Trophoblast cell (in vitro differentiated cells and primary cell): ENCODE measurements around the gene PLCH1.

Source experiments
- DNase-seq, 2 donors: peaks; one replicate each; pipeline ENCODE4 v3.0.0-alpha.2; 2016
- H2AFZ ChIP-seq: 2 replicates; pipeline ENCODE4 v1.6.1; 2013; ENCODE audit warnings: low read length, moderate library complexity, mild to moderate bottlenecking; ENCODE audit not compliant: insufficient read depth, poor library complexity
- H2AK5ac ChIP-seq: 2 replicates; pipeline ENCODE4 v1.6.1; 2013; ENCODE audit warnings: mild to moderate bottlenecking, low read length
- H2BK120ac ChIP-seq: 2 replicates; pipeline ENCODE4 v1.6.1; 2013; ENCODE audit warnings: low read length, mild to moderate bottlenecking, moderate library complexity; ENCODE audit not compliant: insufficient read depth, poor library complexity
- H2BK12ac ChIP-seq: 2 replicates; pipeline ENCODE4 v1.6.1; 2013; ENCODE audit warnings: mild to moderate bottlenecking, low read length, moderate library complexity
- H2BK5ac ChIP-seq: 2 replicates; pipeline ENCODE4 v1.6.1; 2013; ENCODE audit warnings: low read length, low read depth, moderate library complexity, mild to moderate bottlenecking; ENCODE audit not compliant: poor library complexity
- H3K14ac ChIP-seq: 2 replicates; pipeline ENCODE4 v1.6.1; 2013; ENCODE audit warnings: mild to moderate bottlenecking, low read length
- H3K18ac ChIP-seq: 2 replicates; pipeline ENCODE4 v1.6.1; 2013; ENCODE audit warnings: mild to moderate bottlenecking, low read length
- H3K23ac ChIP-seq: 2 replicates; pipeline ENCODE4 v1.6.1; 2013; ENCODE audit warnings: low read length
- H3K27ac ChIP-seq: 2 replicates; pipeline ENCODE4 v1.5.1; 2013; ENCODE audit warnings: low read depth, mild to moderate bottlenecking, inconsistent platforms, low read length, moderate library complexity
- H3K27me3 ChIP-seq: 2 replicates; pipeline ENCODE4 v1.6.1; 2013; ENCODE audit warnings: inconsistent platforms, mild to moderate bottlenecking, low read length, moderate library complexity; ENCODE audit not compliant: insufficient read depth
- H3K36me3 ChIP-seq, 2 experiments: 1 replicate in 1 of 2; 2 replicates in 1 of 2; pipeline ENCODE4 v1.6.1; 2013; ENCODE audit warnings: low read length in 2 of 2, mild to moderate bottlenecking in 2 of 2, moderate library complexity in 1 of 2; ENCODE audit not compliant: insufficient read depth in 2 of 2, control insufficient read depth in 1 of 2
- H3K4ac ChIP-seq: 2 replicates; pipeline ENCODE4 v1.6.1; 2013; ENCODE audit warnings: low read depth, mild to moderate bottlenecking, low read length, moderate library complexity
- H3K4me1 ChIP-seq, 2 experiments: 1 replicate in 1 of 2; 2 replicates in 1 of 2; pipeline ENCODE4 v1.6.1; 2013; ENCODE audit warnings: low read length in 2 of 2, mild to moderate bottlenecking in 2 of 2, moderate library complexity in 1 of 2; ENCODE audit not compliant: insufficient read depth in 2 of 2, control insufficient read depth in 1 of 2
- H3K4me2 ChIP-seq: 2 replicates; pipeline ENCODE4 v1.6.1; 2013; ENCODE audit warnings: inconsistent platforms, mild to moderate bottlenecking, low read length, moderate library complexity
- H3K4me3 ChIP-seq: 2 replicates; pipeline ENCODE4 v1.5.1; 2013; ENCODE audit warnings: mild to moderate bottlenecking, low read depth, low read length, inconsistent platforms
- H3K79me1 ChIP-seq: one replicate; pipeline ENCODE4 v1.6.1; 2013; ENCODE audit warnings: low read length
- H3K79me2 ChIP-seq: 2 replicates; pipeline ENCODE4 v1.6.1; 2013; ENCODE audit warnings: low read length, mild to moderate bottlenecking; ENCODE audit not compliant: control insufficient read depth, insufficient read depth, poor library complexity
- H3K9ac ChIP-seq: 2 replicates; pipeline ENCODE4 v1.6.1; 2013; ENCODE audit warnings: mild to moderate bottlenecking, low read length
- H3K9me3 ChIP-seq: 2 replicates; pipeline ENCODE4 v1.6.1; 2013; ENCODE audit warnings: low read depth, mild to moderate bottlenecking, control low read depth, inconsistent platforms, low read length; ENCODE audit not compliant: insufficient read depth
- H4K12ac ChIP-seq: 2 replicates; pipeline ENCODE4 v1.6.1; 2013; ENCODE audit warnings: low read depth, mild to moderate bottlenecking, low read length, moderate library complexity
- H4K8ac ChIP-seq: 2 replicates; pipeline ENCODE4 v1.6.1; 2013; ENCODE audit warnings: low read depth, mild to moderate bottlenecking, low read length, moderate library complexity
- H4K91ac ChIP-seq: one replicate; pipeline ENCODE4 v1.6.1; 2013; ENCODE audit warnings: low read depth, mild to moderate bottlenecking, low read length, moderate library complexity
- WGBS: extraction: QIAGEN DNeasy Blood & Tissue Kit; methylation state at CpG from one replicate; pipeline ENCODE4 v1.1.7; 2013; ENCODE audit warnings: missing lambda C conversion rate; ENCODE audit not compliant: insufficient read length, insufficient coverage; ENCODE audit errors: extremely low coverage; 5-methylcytosine and 5-hydroxymethylcytosine counted together

The PLCH1 gene

DNA sequence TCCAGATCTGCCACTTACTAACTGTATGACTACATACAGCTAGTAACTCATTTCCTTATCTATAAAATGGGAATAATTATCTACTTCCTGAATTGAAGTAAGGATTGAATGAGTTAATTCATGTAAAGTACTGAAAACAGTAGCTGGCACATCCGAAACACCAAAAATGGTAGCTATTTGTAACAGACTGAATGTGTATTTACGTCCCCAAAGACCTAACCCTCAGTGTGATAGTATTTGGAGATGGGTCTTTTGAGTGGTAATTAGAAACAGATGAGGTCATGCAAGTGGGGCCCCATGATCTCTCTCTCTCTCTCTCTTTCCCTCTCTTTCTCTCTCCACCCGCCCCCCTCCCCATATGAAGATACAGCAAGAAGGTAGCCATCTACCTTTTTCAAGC is 146.2 kb downstream of the PLCH1 start:
- no peak overlapping the region for H2BK12ac ChIP-seq
- WGBS = no CpG with 5 or more reads among the region's 3 CpGs
- no peak overlapping the region for H2AK5ac ChIP-seq
- no peak overlapping the region for H4K91ac ChIP-seq
- H3K4me2 ChIP-seq = no peak overlapping the region
- no peak overlapping the region for H3K4me3 ChIP-seq
- H4K8ac ChIP-seq = no peak overlapping the region
- no peaks in the 10 kb centered on the region for H3K27me3 ChIP-seq
- H3K79me2 ChIP-seq = peaks cover 4% of the 10 kb centered on the region
- no peak overlapping the region for H3K9ac ChIP-seq
- peaks cover 6 to 10% of the 10 kb centered on the region in 2 experiments for H3K4me1 ChIP-seq
- no peak overlapping the region for H3K18ac ChIP-seq
- H2BK5ac ChIP-seq = no peak overlapping the region
- H2BK120ac ChIP-seq = no peak overlapping the region
- no peak overlapping the region for H3K23ac ChIP-seq
- no peak overlapping the region for H3K4ac ChIP-seq
- H3K14ac ChIP-seq = no peak overlapping the region
- no peaks in the 10 kb centered on the region for H3K36me3 ChIP-seq
- DNase-seq = no peak
- H3K79me1 ChIP-seq = peaks cover 7% of the 10 kb centered on the region
- H2AFZ ChIP-seq = no peak overlapping the region
- no peaks in the 10 kb centered on the region for H3K9me3 ChIP-seq
- no peak overlapping the region for H3K27ac ChIP-seq
- no peak overlapping the region for H4K12ac ChIP-seq

DNA sequence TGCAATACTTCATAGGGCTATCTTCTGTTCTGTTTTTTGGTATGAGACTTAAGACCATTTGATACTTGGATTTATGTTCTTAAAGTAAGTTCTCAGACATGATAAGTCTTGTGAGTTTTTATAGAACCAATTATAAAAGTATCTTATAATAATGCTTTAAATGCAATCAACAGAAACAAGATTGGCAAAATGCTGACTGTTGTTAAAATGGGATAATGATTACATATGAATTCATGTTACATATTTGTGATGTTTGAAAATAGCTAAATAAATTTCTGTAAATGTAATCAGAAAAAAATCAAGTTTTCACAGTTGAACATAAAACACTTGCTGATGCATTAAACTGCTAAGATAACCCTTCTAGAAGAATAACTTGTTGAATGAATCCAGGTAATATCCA is 148.3 kb downstream of the PLCH1 start:
- no peak for DNase-seq

DNA sequence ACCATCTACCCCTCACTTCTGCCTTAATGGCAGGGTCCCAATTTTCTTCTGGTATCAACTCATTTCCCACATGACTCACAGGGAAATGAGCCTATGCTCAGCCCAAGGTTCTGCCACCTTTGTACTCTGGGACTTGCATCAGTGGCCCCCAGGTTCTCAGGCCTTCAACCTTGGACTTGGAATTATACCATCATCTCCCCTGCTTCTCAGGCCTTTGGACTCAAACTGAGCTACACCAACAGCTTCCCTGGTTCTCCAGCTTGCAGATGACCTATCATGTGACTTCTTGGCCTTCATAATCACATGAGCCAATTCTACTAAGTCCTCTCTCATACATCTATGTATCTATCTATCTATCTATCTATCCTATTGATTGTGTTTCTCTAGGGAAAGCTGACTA is 149.5 kb downstream of the PLCH1 start:
- peak overlapping the region; percentile 87 for H2BK120ac ChIP-seq
- H4K8ac ChIP-seq = no peak overlapping the region
- H3K79me1 ChIP-seq = peaks cover 9% of the 10 kb centered on the region
- H3K9ac ChIP-seq = no peak overlapping the region
- peaks cover 7 to 10% of the 10 kb centered on the region in 2 experiments for H3K4me1 ChIP-seq
- peak overlapping the region; percentile 64 for H3K14ac ChIP-seq
- H3K9me3 ChIP-seq = no peaks in the 10 kb centered on the region
- peak overlapping the region; percentile 96 for H2BK5ac ChIP-seq
- no peak overlapping the region for H3K4me2 ChIP-seq
- peaks cover 4% of the 10 kb centered on the region for H3K79me2 ChIP-seq
- peak overlapping the region; percentile 33 for H3K4ac ChIP-seq
- DNase-seq = no peak
- H4K12ac ChIP-seq = no peak overlapping the region
- no peak overlapping the region for H3K23ac ChIP-seq
- no peaks in the 10 kb centered on the region for H3K27me3 ChIP-seq
- peak overlapping the region; percentile 79 for H2AK5ac ChIP-seq
- H3K18ac ChIP-seq = peak overlapping the region; percentile 90
- H4K91ac ChIP-seq = peak overlapping the region; percentile 87
- H3K36me3 ChIP-seq = no peaks in the 10 kb centered on the region
- peak overlapping the region; percentile 100 for H2BK12ac ChIP-seq
- peak overlapping the region; percentile 56 for H3K27ac ChIP-seq
- H3K4me3 ChIP-seq = no peak overlapping the region
- peak overlapping the region; percentile 17 for H2AFZ ChIP-seq

More for the DNA sequence above, 148.3 kb downstream of the PLCH1 start:
- H3K4me2 ChIP-seq = no peak overlapping the region
- H2BK120ac ChIP-seq = no peak overlapping the region
- no peak overlapping the region for H4K8ac ChIP-seq
- H3K23ac ChIP-seq = no peak overlapping the region
- H3K36me3 ChIP-seq = no peaks in the 10 kb centered on the region
- no peak overlapping the region for H3K18ac ChIP-seq
- H3K9ac ChIP-seq = no peak overlapping the region
- peaks cover 4% of the 10 kb centered on the region for H3K79me2 ChIP-seq
- H3K9me3 ChIP-seq = no peaks in the 10 kb centered on the region
- H3K4ac ChIP-seq = no peak overlapping the region
- no peak overlapping the region for H2AFZ ChIP-seq
- no peak overlapping the region for H3K4me3 ChIP-seq
- no peak overlapping the region for H4K91ac ChIP-seq
- peaks cover 9% of the 10 kb centered on the region for H3K79me1 ChIP-seq
- no peak overlapping the region for H3K14ac ChIP-seq
- H2AK5ac ChIP-seq = no peak overlapping the region
- H2BK5ac ChIP-seq = no peak overlapping the region
- H4K12ac ChIP-seq = no peak overlapping the region
- H3K27ac ChIP-seq = no peak overlapping the region
- H3K4me1 ChIP-seq = peaks cover 7 to 10% of the 10 kb centered on the region in 2 experiments
- H3K27me3 ChIP-seq = no peaks in the 10 kb centered on the region
- H2BK12ac ChIP-seq = no peak overlapping the region

- Histone ChIP-seq H3K27me3 (no peaks in the 10 kb centered on the region), H3K4ac (no peak overlapping the region), H2BK5ac (no peak overlapping the region), H4K8ac (no peak overlapping the region), H3K4me3 (no peak overlapping the region), H3K9ac (no peak overlapping the region), H3K36me3 (no peaks in the 10 kb centered on the region), H3K4me2 (no peak overlapping the region), H3K9me3 (no peaks in the 10 kb centered on the region), H3K14ac (no peak overlapping the region), H3K18ac (no peak overlapping the region), H3K27ac (peak overlapping the region; percentile 61), H3K23ac (no peak overlapping the region), H2AFZ (no peak overlapping the region), H4K91ac (no peak overlapping the region), H2BK120ac (peak overlapping the region; percentile 43), H4K12ac (no peak overlapping the region), H2BK12ac (no peak overlapping the region), H3K79me2 (peaks cover 4% of the 10 kb centered on the region), H2AK5ac (no peak overlapping the region), H3K79me1 (peaks cover 9% of the 10 kb centered on the region), H3K4me1 (peaks cover 7 to 10% of the 10 kb centered on the region in 2 experiments)
- peak; percentile 36 to 82 for DNase-seq
- WGBS = no CpG with 5 or more reads among the region's 4 CpGs
Observed at GRCh38 chr3:155594526-155595187, 150.2 kb downstream of the PLCH1 start.
